H7 (cell line): ENCODE measurements around the gene TOMM7. TPM values are rescaled to one million over a fixed set of nuclear protein-coding genes. Genes with fewer than 3 reads are reported as not detected.
"Not testable (repeated sequence)": the region's sequence is repeated elsewhere in the genome, so short reads cannot be mapped to it uniquely, and the experiment has no call there.

ENCODE experiments used
- DNase-seq: peaks from one replicate; pipeline ENCODE4 v3.0.0; 2012
- H3K27me3 ChIP-seq: 2 replicates; pipeline ENCODE4 v1.6.0; 2011; ENCODE audit warnings: mild to moderate bottlenecking, low read length; ENCODE audit not compliant: control insufficient read depth, insufficient read depth
- H3K36me3 ChIP-seq: replicated peaks from 2 replicates; pipeline ENCODE4 v1.5.1; 2011; ENCODE audit warnings: low read length; ENCODE audit not compliant: control insufficient read depth, insufficient read depth
- H3K4me3 ChIP-seq: 2 replicates; pipeline ENCODE4 v1.5.1; 2011; ENCODE audit warnings: low read depth, mild to moderate bottlenecking, control low read depth, low read length, moderate library complexity; ENCODE audit not compliant: insufficient read depth
- total RNA-seq: library from RNA; depleted of rRNA; stranded (reverse); fragments of >200 nt; shearing (Covaris generic); gene quantifications from 2 replicates; pipeline ENCODE4 v1.2.3, GENCODE V29; 2014

The TOMM7 gene
- total RNA-seq, 1 experiment from 2014 or later: 437 TPM

- Histone ChIP-seq H3K27me3 (no peaks in the 10 kb centered on the region), H3K36me3 (peaks cover 6% of the 10 kb centered on the region), H3K4me3 (peak overlapping the region; percentile 81)
- no peak for DNase-seq
Observed at GRCh38 chr7:22821702-22822485, 755 bp downstream of the TOMM7 start.

DNA sequence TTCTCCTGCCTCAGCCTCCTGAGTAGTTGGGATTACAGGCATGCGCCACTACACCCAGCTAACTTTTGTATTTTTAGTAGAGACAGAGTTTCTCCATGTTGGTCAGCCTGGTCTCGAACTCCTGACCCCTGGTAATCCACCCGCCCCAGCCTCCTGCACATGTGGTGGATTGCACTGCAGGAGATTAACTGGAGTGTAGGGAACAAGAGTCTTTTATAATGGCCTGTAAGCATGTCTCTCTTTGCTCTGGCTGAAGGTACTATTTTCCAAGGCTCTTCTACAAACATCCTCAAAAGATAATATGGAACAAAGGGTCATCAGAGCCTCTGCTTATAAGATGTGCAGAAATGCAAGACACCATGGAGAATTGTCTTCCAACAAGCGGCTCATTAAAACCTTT is 3.2 kb downstream of the TOMM7 start:
- DNase-seq: no peak
- H3K4me3 ChIP-seq: no peak overlapping the region
- H3K36me3 ChIP-seq: peaks cover 15% of the 10 kb centered on the region
- H3K27me3 ChIP-seq: no peaks in the 10 kb centered on the region

DNA sequence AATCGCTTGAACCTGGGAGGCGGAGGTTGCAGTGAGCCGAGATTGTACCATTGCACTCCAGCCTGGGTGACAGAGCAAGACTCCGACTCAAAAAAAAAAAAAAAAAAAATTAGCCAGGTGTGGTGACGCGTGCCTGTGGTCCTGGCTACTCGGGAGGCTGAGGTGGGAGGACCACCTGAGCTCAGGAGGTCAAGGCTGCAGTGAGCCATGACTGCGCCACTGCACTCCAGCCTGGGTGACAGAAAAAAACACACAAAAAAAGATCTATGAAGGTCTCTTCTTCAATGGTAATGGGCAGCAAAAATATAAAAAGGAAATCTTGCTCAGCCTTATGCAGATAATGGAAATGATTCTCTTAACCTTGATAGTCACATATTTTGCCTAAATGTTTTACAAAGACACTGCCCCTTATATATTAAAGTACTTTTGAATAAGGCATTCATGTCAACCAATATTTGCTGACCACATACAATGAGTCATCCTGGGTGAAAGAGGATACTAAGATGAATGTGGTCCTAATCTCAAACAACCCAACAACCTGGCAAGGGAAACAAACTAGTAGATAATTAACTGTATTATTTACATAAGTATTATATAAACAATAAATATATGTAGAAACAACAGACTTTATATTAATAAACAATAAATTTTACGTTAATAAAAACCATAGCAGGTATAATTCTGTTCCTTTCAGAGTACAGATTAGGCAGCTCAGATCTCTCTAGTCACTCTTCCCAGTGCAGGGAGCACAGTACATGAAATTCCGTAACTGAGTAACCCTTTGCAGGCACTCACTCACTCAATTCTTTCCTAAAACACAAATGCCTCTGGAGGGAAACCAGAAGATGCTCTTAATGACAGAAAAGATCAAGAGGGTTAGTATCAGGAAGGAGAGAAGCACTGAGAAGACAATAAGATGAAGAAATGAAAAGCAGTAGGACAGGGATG is 8.1 kb downstream of the TOMM7 start:
- Histone ChIP-seq H3K36me3 (peaks cover 19% of the 10 kb centered on the region), H3K27me3 (no peaks in the 10 kb centered on the region), H3K4me3 (no peak overlapping the region)
- DNase-seq: no peak

- no peak for DNase-seq
- Histone ChIP-seq H3K27me3 (no peaks in the 10 kb centered on the region), H3K36me3 (peaks cover 16% of the 10 kb centered on the region), H3K4me3 (no peak overlapping the region)
Observed at GRCh38 chr7:22812353-22812752, 10.3 kb downstream of the TOMM7 start.

GRCh38 chr7:22811746-22812280 is 10.8 kb downstream of the TOMM7 start:
- DNase-seq: no peak
- Histone ChIP-seq H3K36me3 (peaks cover 12% of the 10 kb centered on the region), H3K27me3 (no peaks in the 10 kb centered on the region), H3K4me3 (no peak overlapping the region)

GRCh38 chr7:22810843-22811242 is 11.8 kb downstream of the TOMM7 start:
- no peaks in the 10 kb centered on the region for H3K27me3 ChIP-seq
- DNase-seq: no peak
- H3K4me3 ChIP-seq: no peak overlapping the region
- peaks cover 6% of the 10 kb centered on the region for H3K36me3 ChIP-seq

GRCh38 chr7:22809902-22810642 is 12.6 kb downstream of the TOMM7 start:
- no peak overlapping the region for H3K4me3 ChIP-seq
- DNase-seq: no peak
- peaks cover 4% of the 10 kb centered on the region for H3K36me3 ChIP-seq
- no peaks in the 10 kb centered on the region for H3K27me3 ChIP-seq

GRCh38 chr7:22808140-22808539 is 14.5 kb downstream of the TOMM7 start:
- H3K27me3 ChIP-seq: no peaks in the 10 kb centered on the region
- DNase-seq: no peak

GRCh38 chr7:22806752-22807151 is 15.9 kb downstream of the TOMM7 start:
- Histone ChIP-seq H3K27me3 (no peaks in the 10 kb centered on the region), H3K36me3 (no peaks in the 10 kb centered on the region), H3K4me3 (no peak overlapping the region)
- no peak for DNase-seq

More at GRCh38 chr7:22808140-22808539, 14.5 kb downstream of the TOMM7 start:
- Histone ChIP-seq H3K4me3 (no peak overlapping the region), H3K36me3 (peaks cover 1% of the 10 kb centered on the region; the same call in 1 of the 2 replicates)

GRCh38 chr7:22805227-22805626 is 17.4 kb downstream of the TOMM7 start:
- Histone ChIP-seq H3K27me3 (no peaks in the 10 kb centered on the region), H3K36me3 (no peaks in the 10 kb centered on the region), H3K4me3 (no peak overlapping the region)
- DNase-seq: no peak

DNA sequence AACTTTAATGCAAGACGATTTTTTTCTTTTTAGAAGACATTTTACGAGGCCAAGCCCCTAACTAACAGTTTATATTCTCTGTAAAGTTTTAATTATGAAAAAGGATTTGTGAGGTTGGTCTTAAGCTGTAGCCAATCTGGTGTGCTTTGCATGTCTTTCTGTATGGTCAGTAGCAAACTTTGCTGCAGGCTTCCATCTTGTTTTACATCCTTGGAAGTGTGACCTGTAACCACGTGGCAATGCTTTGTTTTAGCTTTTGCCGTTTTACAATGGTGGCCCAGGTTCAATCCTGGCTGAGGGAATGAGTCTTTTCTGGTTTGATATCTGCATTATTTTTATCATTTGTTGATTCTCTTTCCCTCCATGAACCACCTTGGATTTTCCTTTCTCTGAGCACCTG is 19.8 kb downstream of the TOMM7 start:
- H3K4me3 ChIP-seq, H3K36me3 ChIP-seq, DNase-seq, H3K27me3 ChIP-seq: not testable (repeated sequence)

- peak; percentile 37 for DNase-seq
- peak overlapping the region; percentile 1; the same call in 1 of the 2 replicates for H3K4me3 ChIP-seq
Observed at GRCh38 chr7:22802426-22802825, 20.2 kb downstream of the TOMM7 start.

GRCh38 chr7:22801912-22802311 is 20.7 kb downstream of the TOMM7 start:
- H3K36me3 ChIP-seq: no peaks in the 10 kb centered on the region
- DNase-seq: peak; percentile 34
- peak overlapping the region; percentile 1; the same call in 1 of the 2 replicates for H3K4me3 ChIP-seq

More at GRCh38 chr7:22802426-22802825, 20.2 kb downstream of the TOMM7 start:
- Histone ChIP-seq H3K27me3 (no peaks in the 10 kb centered on the region), H3K36me3 (no peaks in the 10 kb centered on the region)

GRCh38 chr7:22799633-22800032 is 23.0 kb downstream of the TOMM7 start:
- Histone ChIP-seq H3K4me3 (no peak overlapping the region), H3K36me3 (no peaks in the 10 kb centered on the region), H3K27me3 (no peaks in the 10 kb centered on the region)
- DNase-seq: no peak

More at GRCh38 chr7:22801912-22802311, 20.7 kb downstream of the TOMM7 start:
- no peaks in the 10 kb centered on the region for H3K27me3 ChIP-seq
